Activated T-cell treated with anti-CD3 and anti-CD28 coated beads, Interleukin-2, amount 50 U/mL, for 48 hours (primary cell): ENCODE measurements around the gene CENPP.

Experiments
- DNase-seq, 2 experiments: peaks; one replicate each; pipeline ENCODE4 v3.0.0-alpha.2; 2020

CENPP gene

DNA sequence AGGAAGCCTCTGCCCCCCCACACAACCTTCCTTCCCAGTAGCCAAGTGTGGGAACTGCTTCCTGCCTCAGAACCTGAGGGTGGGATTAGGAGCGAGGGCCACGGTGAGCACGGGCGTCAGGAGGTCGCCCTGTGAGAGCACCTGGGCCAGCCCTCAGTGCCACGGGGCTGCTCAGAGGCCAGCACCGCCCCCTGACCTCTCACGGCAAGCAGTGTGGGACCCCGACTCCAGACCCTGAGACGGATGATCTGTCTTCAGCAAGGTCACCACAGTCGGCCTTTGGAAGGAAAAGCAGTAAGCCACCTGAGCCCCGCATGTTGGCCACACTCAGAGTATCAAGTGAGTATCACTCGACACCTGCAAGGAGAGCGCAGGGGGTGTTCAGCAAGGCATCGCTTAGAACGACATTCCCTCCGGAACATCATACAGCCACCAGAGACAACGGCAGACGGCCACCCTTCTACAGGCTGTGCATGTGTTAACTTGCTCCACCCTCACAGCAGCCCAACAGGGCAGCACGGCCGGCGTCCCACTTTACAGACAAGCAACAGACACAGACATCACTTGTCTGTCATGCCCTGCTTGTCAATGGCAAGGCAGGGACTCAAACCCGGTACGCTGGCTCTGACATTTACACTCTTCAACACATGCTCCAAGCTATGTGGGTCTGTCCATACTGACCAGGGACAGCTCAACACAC lies 294.0 kb downstream of the CENPP start:
- peak in 1 of 2 experiments; percentile 12 for DNase-seq

DNA sequence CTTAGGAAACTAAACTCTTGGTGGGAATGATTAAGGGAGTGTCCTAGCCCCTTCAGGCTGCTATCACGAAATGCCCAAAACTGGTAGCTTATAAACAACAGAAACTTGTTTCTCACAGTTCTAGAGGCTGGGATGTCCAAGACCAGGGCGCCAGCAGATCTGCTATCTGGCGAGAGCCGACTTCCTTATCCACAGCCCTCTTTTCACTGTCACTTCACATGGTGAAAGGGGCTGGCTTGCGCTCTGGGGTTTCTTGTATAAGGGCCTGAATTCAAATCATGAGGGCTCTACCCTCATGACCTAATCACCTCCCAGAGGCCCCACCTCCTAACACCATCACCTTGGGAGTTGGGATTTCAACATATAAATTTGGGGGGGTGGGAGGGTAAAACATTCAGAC lies 295.1 kb downstream of the CENPP start:
- peak in 1 of 2 experiments; percentile 4 for DNase-seq

DNA sequence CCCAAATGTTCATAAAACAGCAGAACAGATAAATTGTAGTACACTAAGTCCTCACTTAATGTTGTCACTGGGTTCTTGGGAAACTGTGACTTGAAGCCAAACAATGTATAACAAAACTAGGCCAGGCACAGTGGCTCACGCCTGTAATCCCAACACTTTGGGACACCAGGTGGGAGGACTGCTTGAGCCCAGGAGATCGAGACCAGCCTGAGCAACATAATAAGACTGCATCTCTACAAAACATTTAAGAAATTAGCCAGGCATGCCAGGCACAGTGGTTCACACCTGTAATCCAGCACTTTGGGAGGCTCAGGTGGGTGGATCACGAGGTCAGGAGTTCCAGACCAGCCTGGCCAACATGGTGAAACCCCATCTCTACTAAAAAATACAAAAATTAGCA lies 298.2 kb downstream of the CENPP start:
- DNase-seq: peak in 1 of 2 experiments; percentile 3

DNA sequence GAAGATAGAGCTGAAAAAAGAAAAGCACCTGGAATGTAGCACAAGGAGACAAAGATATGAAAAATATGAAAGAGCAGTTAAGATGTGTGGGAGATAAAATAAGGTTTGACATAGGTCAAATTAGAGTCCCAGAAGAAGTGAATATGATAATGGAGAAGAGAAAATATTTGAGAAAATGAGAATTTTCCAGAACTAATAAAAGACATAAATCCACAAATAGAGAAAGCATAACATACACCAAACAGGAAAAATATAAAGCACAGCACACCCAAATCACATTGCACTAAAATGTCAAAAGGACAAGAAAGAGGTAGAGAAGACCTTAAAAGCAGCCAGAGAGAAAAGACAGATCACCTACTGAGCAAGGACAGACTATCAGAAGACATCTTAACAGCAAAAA lies 300.7 kb downstream of the CENPP start:
- DNase-seq: no peak

GRCh38 chr9:92627651-92628050 lies 301.9 kb downstream of the CENPP start:
- no peak for DNase-seq

GRCh38 chr9:92631452-92632343 lies 305.9 kb downstream of the CENPP start:
- peak; percentile 32 to 33 for DNase-seq

DNA sequence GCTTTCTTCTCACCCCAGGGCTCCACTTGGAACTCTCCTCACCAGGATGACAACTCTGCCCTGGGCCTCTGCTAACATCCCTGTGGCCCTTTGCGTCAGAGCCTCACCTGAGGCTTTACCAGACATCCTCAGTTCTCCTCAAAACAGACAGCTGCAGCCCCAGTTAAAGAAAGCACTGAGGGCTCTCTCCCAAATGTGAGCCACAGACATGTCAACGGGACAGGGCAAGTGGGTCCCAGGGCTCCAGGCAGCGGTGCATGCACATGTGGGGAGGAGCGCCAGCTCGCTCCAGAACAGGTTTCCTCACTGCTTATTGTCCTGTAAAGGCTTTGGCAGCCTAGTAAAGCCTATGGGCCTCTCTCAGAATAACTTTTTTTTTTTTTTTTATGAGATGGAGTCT lies 306.9 kb downstream of the CENPP start:
- no peak for DNase-seq

GRCh38 chr9:92633614-92634278 lies 308.0 kb downstream of the CENPP start:
- DNase-seq: no peak

GRCh38 chr9:92634712-92635605 lies 309.2 kb downstream of the CENPP start:
- peak; percentile 76 to 81 for DNase-seq

DNA sequence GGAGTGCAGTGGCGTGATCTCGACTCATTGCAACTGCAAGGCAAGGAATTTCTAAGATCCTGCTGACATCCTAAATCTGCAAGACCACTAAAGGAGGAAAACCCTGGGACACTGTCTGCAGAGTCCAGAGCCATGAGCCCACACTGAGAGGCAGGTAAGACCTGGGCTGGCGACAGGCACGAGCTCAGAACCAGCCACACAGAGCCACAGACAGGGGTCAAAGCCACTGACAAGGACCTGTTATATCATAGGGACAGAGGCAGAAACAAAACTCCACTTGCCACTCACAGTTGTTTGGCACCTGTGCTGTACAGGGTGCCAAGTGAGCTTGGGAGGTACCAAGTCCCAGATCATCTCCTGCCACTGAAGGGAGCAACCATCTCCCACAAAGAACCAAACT lies 310.0 kb downstream of the CENPP start:
- DNase-seq: peak; percentile 10 to 11

GRCh38 chr9:92636627-92637026 lies 310.9 kb downstream of the CENPP start:
- DNase-seq: no peak

- DNase-seq: no peak
Observed at GRCh38 chr9:92637326-92637725, 311.6 kb downstream of the CENPP start.

- DNase-seq: no peak
Observed at GRCh38 chr9:92637886-92638620, 312.3 kb downstream of the CENPP start.

DNA sequence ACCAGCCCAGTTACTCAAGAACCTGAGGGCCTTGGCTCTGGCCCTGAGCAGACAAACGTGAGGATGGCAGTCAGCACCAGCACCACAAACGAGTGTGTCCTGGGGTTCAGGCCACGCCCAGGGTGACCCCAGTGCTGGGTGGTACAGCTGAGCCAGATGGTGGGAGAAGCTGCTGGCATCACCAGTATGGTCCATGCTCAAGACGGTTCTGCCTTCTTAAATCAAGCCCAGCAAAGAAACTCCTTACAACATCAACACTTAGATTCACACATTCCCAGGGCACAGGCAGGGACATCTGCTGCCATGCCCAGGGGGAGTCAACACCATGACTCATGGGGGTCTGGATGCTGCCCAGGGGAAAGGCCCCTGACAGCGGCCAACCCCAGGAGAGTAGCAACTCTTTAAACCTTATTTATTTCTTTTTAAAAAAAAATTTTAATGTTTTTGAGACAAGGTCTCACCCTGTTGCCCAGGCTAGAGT lies 312.9 kb downstream of the CENPP start:
- DNase-seq: no peak

DNA sequence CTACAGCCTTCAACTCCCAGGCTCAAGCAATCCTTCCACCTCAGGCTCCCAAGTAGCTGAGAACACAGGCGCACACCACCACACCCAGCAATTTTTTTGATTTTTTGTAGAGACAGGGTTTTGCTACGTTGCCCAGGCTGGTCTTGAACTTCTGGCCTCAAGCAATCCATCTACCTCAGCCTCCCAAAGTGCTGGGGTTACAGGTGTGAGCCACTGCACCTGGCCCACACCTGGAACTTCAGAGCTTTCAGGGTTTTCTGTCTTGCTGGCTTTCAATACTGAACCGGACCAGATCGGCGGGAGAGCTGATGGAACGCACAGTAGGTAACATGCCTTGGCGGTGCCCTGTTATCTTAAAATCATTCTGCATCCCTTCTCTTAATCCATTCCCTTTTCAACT lies 313.4 kb downstream of the CENPP start:
- no peak for DNase-seq

GRCh38 chr9:92639791-92640271 lies 314.1 kb downstream of the CENPP start:
- no peak for DNase-seq

- DNase-seq: peak in 1 of 2 experiments; percentile 0
Observed at GRCh38 chr9:92640398-92641091, 314.8 kb downstream of the CENPP start.

DNA sequence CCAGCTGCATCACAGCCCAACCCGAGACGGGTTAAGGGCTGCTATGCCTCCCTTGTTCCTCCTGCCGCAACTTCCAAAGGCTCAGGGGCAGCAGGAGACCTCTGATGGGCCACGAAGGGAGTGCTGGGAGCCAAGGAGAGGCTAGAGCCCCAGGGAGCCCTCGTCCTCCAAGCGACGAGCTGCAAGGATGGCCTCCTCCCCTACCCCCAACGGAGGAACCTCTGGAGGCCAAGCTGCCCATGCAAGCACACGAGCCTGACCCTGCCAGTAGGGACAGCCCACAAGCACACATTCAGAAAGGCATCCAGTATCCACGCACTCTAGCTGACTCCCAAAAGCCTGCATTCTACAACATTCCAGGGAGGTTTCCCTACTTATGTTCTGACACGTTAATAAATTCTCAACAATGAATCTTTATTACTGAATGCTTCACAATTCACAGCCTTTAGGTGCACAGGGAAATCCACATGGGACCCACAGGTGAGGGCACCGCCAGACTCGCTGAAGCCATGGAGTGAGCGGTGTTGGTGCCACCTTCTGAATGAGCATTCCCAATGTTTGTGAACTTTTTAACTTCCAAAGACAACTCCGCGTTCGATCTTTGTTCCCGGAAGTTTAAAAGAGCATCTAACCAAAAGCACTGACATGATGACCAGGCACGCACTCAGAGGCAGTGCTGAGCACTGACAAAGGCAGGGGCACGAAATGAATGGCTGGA lies 315.5 kb downstream of the CENPP start:
- DNase-seq: peak in 1 of 2 experiments; percentile 4

DNA sequence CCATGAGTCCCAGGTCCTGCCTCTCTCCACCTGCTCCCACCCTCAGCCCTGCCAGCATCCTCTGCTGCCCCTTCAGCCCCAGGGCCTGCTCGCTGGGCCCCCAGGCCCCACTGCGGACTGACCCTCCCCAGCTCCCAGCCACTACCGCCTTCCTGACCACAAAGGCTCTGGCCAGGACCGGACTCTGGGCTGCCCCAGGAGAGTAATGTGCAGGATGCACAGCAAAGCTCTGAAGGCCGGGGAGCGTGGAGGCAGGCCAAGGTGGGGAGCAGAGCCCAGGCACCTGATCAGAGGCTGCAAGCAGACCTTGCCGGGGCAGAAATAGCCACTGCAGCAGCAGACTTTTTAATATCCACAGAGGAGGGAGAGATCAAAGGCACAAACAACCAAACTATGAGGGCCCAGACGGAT lies 316.3 kb downstream of the CENPP start:
- peak in 1 of 2 experiments; percentile 11 for DNase-seq

GRCh38 chr9:92642564-92642963 lies 316.8 kb downstream of the CENPP start:
- DNase-seq: peak in 1 of 2 experiments; percentile 10
